Natural killer cell treated with Interleukin-12 subunit alpha and Interleukin-12 subunit beta and Interleukin-15 and Interleukin-18, amount 100 ng/mL, for 72 hours (primary cell): ENCODE data around the gene PKHD1. TPM values are rescaled to one million over a fixed set of nuclear protein-coding genes. Genes with fewer than 3 reads are reported as not detected.
"Not testable (repeated sequence)": the region's sequence is repeated elsewhere in the genome, so short reads cannot be mapped to it uniquely, and the experiment has no call there.

Source experiments
- ATAC-seq, 2 donors: fragments of 150-1000 bp; cut with Tn5 transposase in 1 of 2; sonication (Bioruptor Pico), chemical (Tn5 transposase) in 1 of 2; 2 replicates each; pipeline ENCODE4 v1.10.0; 2021
- DNase-seq: peaks from one replicate; pipeline ENCODE4 v3.0.0; 2022; ENCODE audit warnings: low spot score
- H3K27ac Mint-ChIP-seq, 2 donors: 1 replicate in 1 of 2; 2 replicates in 1 of 2; pipeline ENCODE4 v1.8.0; 2022; ENCODE audit warnings: mixed read lengths in 2 of 2, mild to moderate bottlenecking in 1 of 2, moderate library complexity in 1 of 2
- H3K27me3 Mint-ChIP-seq, 2 donors: 1 replicate in 1 of 2; 2 replicates in 1 of 2; pipeline ENCODE4 v1.8.0; 2022; ENCODE audit warnings: mixed read lengths in 2 of 2
- H3K36me3 Mint-ChIP-seq: one replicate; pipeline ENCODE4 v1.8.0; 2022; ENCODE audit warnings: mixed read lengths
- H3K4me1 Mint-ChIP-seq, 2 donors: 1 replicate in 1 of 2; 2 replicates in 1 of 2; pipeline ENCODE4 v1.8.0; 2022; ENCODE audit warnings: low read depth in 2 of 2, mixed read lengths in 2 of 2, mild to moderate bottlenecking in 1 of 2
- H3K4me3 Mint-ChIP-seq: one replicate; pipeline ENCODE4 v1.8.0; 2022; ENCODE audit warnings: mixed read lengths
- H3K9me3 Mint-ChIP-seq: 2 replicates; pipeline ENCODE4 v1.8.0; 2022; ENCODE audit warnings: mixed read lengths
- total RNA-seq, 2 donors: library from RNA; stranded (reverse); gene quantifications; one replicate each; pipeline ENCODE4 v1.2.3, GENCODE V29; 2022

The PKHD1 gene
- total RNA-seq, 2 donors from 2014 or later, result not detected

DNA sequence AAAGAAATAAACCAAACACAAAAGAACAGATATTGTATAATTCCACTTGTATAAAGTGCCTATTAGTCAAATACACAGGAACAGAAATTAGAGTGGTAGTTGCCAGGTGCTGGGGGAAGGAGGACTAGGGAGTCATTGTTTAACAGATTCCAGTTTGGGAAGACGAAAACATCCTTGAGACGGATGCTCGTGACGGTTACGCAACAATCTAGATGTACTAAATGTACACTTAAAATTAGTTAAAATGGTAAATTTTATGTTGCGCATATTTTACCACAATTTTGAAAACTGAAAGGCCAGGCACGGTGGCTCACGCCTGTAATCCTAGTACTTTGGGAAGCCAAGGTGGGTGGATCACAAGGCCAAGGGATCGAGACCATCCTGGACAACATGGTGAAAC, 111.0 kb downstream of the PKHD1 start:
- Mint-ChIP-seq H3K27me3 (peaks cover 5% of the 10 kb centered on the region in 2 donors), H3K9me3 (no peaks in the 10 kb centered on the region), H3K36me3 (no peaks in the 10 kb centered on the region), H3K27ac (no peak overlapping the region), H3K4me3 (no peak overlapping the region), H3K4me1 (no peaks in the 10 kb centered on the region)
- no peak for DNase-seq
- no peak for ATAC-seq

DNA sequence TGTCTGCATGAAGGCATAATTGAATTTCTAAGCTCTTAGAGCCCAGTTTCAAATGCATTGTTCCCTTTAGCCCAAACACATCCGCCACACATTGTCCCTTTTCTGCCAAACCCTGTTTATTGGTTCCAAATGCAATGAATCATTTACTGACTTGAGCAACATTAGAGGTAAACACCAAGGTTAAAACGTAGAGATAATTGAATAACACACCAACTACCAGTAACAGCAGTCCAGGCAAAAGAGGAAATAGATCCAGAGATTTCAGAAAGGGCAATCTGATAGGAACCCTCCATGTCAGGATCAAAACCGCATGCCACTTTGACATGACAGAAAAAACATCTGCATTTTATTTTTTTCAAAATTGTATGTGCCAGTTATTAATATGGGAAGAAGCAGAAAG, 114.8 kb downstream of the PKHD1 start:
- H3K27ac Mint-ChIP-seq, result no peak overlapping the region
- no peaks in the 10 kb centered on the region for H3K4me1 Mint-ChIP-seq
- no peak overlapping the region for H3K4me3 Mint-ChIP-seq
- DNase-seq (no peak), ATAC-seq (no peak)
- no peaks in the 10 kb centered on the region for H3K36me3 Mint-ChIP-seq
- no peaks in the 10 kb centered on the region for H3K9me3 Mint-ChIP-seq
- peaks cover 5 to 12% of the 10 kb centered on the region in 2 donors for H3K27me3 Mint-ChIP-seq

- H3K9me3 Mint-ChIP-seq, result no peaks in the 10 kb centered on the region
- no peak overlapping the region for H3K4me3 Mint-ChIP-seq
- no peaks in the 10 kb centered on the region for H3K4me1 Mint-ChIP-seq
- no peak for DNase-seq
- peaks cover 16 to 24% of the 10 kb centered on the region in 2 donors for H3K27me3 Mint-ChIP-seq
- no peak overlapping the region for H3K27ac Mint-ChIP-seq
- H3K36me3 Mint-ChIP-seq, result no peaks in the 10 kb centered on the region
- ATAC-seq, result no peak
Measured at GRCh38 chr6:51968265-51968664, 119.1 kb downstream of the PKHD1 start.

GRCh38 chr6:51965222-51965801, 122.1 kb downstream of the PKHD1 start:
- no peak overlapping the region for H3K27ac Mint-ChIP-seq
- H3K27me3 Mint-ChIP-seq, result peaks cover 13 to 36% of the 10 kb centered on the region in 2 donors
- H3K4me1 Mint-ChIP-seq, result no peaks in the 10 kb centered on the region
- no peak for ATAC-seq
- H3K4me3 Mint-ChIP-seq, result no peak overlapping the region
- DNase-seq, result no peak
- H3K36me3 Mint-ChIP-seq, result no peaks in the 10 kb centered on the region
- H3K9me3 Mint-ChIP-seq, result no peaks in the 10 kb centered on the region

GRCh38 chr6:51963980-51964379, 123.4 kb downstream of the PKHD1 start:
- no peak overlapping the region for H3K4me3 Mint-ChIP-seq
- ATAC-seq (no peak), DNase-seq (no peak)
- H3K36me3 Mint-ChIP-seq, result no peaks in the 10 kb centered on the region
- no peak overlapping the region for H3K27ac Mint-ChIP-seq
- H3K9me3 Mint-ChIP-seq, result no peaks in the 10 kb centered on the region
- H3K4me1 Mint-ChIP-seq, result no peaks in the 10 kb centered on the region
- peaks cover 15 to 32% of the 10 kb centered on the region in 2 donors for H3K27me3 Mint-ChIP-seq

GRCh38 chr6:51962354-51962753, 125.1 kb downstream of the PKHD1 start:
- Mint-ChIP-seq H3K27me3 (peaks cover 15 to 32% of the 10 kb centered on the region in 2 donors), H3K36me3 (no peaks in the 10 kb centered on the region), H3K27ac (no peak overlapping the region), H3K9me3 (no peaks in the 10 kb centered on the region), H3K4me1 (no peaks in the 10 kb centered on the region), H3K4me3 (no peak overlapping the region)
- ATAC-seq (no peak), DNase-seq (no peak)

DNA sequence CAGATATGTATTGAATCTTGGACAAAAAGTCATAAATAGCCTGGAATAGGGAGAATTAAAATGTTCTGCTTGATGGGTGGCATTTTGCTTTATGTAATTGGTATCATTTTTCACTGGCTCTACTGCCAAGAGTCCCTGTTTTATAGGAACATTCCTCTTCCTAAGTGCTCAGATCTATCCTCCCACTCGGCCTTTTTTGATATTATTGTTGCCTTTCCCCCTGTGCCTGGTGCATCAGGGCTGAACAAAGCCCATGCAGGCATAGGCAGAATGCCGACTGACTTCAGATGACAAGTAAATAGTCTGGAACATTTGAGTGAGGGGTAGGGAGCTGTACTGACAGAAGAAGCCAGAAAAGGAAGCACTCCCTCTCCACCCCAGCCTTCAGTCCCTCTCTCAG, 127.0 kb downstream of the PKHD1 start:
- H3K27me3 Mint-ChIP-seq, result peaks cover 10 to 24% of the 10 kb centered on the region in 2 donors
- H3K27ac Mint-ChIP-seq, result no peak overlapping the region
- DNase-seq (no peak), ATAC-seq (no peak)
- H3K4me3 Mint-ChIP-seq, result no peak overlapping the region
- H3K36me3 Mint-ChIP-seq, result no peaks in the 10 kb centered on the region
- no peaks in the 10 kb centered on the region for H3K4me1 Mint-ChIP-seq
- no peaks in the 10 kb centered on the region for H3K9me3 Mint-ChIP-seq

- ATAC-seq (no peak), DNase-seq (no peak)
- H3K27me3 Mint-ChIP-seq, result peaks cover 10 to 24% of the 10 kb centered on the region in 2 donors
- H3K4me1 Mint-ChIP-seq, result no peaks in the 10 kb centered on the region
- H3K9me3 Mint-ChIP-seq, result no peaks in the 10 kb centered on the region
- H3K36me3 Mint-ChIP-seq, result no peaks in the 10 kb centered on the region
- H3K4me3 Mint-ChIP-seq, result no peak overlapping the region
- no peak overlapping the region for H3K27ac Mint-ChIP-seq
Measured at GRCh38 chr6:51959744-51960383, 127.5 kb downstream of the PKHD1 start.

DNA sequence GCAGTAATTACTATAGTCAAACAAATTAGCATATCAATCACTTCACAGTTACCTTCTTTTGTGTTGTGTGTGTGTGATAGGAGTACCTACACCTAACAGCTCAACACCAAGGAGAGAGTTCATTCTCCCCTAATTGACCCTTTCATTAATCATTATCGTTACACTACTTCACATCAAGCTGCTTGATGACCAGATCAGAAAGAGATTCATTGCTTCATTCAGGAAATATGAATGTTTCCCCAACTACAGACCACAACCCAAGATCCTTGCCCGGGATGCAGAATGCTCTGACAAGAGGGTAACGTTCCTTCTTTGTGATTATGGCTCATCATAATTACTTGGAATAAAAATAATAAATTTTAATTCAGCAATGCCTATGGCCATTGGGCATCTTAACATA, 132.7 kb downstream of the PKHD1 start:
- H3K4me3 Mint-ChIP-seq, result no peak overlapping the region
- no peaks in the 10 kb centered on the region for H3K9me3 Mint-ChIP-seq
- no peaks in the 10 kb centered on the region for H3K36me3 Mint-ChIP-seq
- peaks cover 0 to 6% of the 10 kb centered on the region in 2 donors for H3K27me3 Mint-ChIP-seq
- H3K27ac Mint-ChIP-seq, result no peak overlapping the region
- DNase-seq (no peak), ATAC-seq (no peak)
- H3K4me1 Mint-ChIP-seq, result no peaks in the 10 kb centered on the region

DNA sequence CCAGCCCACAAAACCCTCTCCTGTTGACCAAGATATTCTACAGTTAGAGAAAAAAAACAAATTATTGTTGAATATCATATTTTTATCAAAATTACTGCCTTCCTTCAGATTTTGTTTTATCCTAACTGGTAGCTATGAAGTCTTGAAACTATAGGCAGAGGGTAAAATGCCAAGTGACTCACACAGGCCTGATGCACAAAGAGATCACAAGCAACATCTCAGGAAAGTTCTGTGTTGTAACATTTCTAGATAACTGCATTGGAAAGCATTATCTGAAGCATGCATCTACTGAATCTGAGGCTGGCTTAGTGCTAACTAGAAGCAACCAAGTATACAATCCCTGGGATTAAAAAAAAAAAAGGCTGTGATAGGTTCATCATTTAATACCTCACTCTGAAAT, 134.2 kb downstream of the PKHD1 start:
- Mint-ChIP-seq H3K4me1 (no peaks in the 10 kb centered on the region), H3K27me3 (peaks cover 0 to 6% of the 10 kb centered on the region in 2 donors), H3K9me3 (no peaks in the 10 kb centered on the region), H3K36me3 (no peaks in the 10 kb centered on the region), H3K27ac (no peak overlapping the region), H3K4me3 (no peak overlapping the region)
- ATAC-seq (no peak), DNase-seq (no peak)

- no peak for ATAC-seq
- H3K36me3 Mint-ChIP-seq, result no peaks in the 10 kb centered on the region
- no peaks in the 10 kb centered on the region for H3K9me3 Mint-ChIP-seq
Measured at GRCh38 chr6:51951924-51952323, 135.5 kb downstream of the PKHD1 start.

DNA sequence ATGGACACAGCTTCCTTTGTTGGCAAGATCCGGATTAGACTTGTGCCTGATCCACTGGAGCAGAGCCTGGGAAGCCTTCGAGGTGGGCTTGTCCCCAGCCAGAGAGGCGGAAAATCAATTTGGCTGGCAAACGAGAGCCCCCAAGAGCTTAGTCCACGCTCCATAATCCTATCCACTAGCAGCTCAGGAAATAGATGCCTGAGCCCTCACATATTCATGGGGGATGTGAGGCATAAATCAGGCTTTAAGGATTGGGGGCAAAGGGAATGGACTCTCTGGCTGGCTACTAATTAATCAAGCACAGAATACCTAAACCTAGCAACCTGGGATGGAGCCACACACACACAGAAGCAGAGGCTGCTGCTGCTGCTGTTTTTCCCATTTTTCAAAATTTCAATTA, 137.9 kb downstream of the PKHD1 start:
- H3K27me3 Mint-ChIP-seq, result peaks cover 0 to under 1% of the 10 kb centered on the region in 2 donors
- no peaks in the 10 kb centered on the region for H3K4me1 Mint-ChIP-seq
- no peak for ATAC-seq
- H3K36me3 Mint-ChIP-seq, result no peaks in the 10 kb centered on the region
- H3K27ac Mint-ChIP-seq, result no peak overlapping the region
- no peak overlapping the region for H3K4me3 Mint-ChIP-seq
- DNase-seq, result no peak
- no peaks in the 10 kb centered on the region for H3K9me3 Mint-ChIP-seq

More at GRCh38 chr6:51951924-51952323, 135.5 kb downstream of the PKHD1 start:
- H3K4me3 Mint-ChIP-seq, result no peak overlapping the region
- no peak overlapping the region for H3K27ac Mint-ChIP-seq
- no peaks in the 10 kb centered on the region for H3K4me1 Mint-ChIP-seq
- DNase-seq, result no peak
- H3K27me3 Mint-ChIP-seq, result peaks cover 0 to 6% of the 10 kb centered on the region in 2 donors

DNA sequence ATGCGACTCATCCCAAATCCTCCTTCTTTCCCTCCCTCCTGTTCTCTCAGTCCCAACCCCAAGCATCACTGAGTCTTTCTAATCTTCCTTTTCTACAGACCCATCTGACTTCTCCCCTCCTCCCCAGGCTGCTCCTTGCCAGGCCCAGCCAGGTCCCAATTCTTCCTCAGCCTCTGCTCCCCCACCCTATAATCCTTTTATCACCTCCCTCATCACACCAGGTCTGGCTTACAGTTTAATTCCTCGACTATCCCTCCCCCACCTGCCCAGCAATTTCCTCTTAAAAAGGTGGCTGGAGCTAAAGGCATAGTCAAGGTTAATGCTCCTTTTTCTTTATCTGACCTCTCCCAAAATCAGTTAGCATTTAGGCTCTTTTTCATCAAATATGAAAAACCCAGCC, 147.7 kb downstream of the PKHD1 start:
- not testable (repeated sequence) for H3K36me3 Mint-ChIP-seq, DNase-seq, H3K9me3 Mint-ChIP-seq, H3K27ac Mint-ChIP-seq, H3K4me3 Mint-ChIP-seq, ATAC-seq, H3K4me1 Mint-ChIP-seq
- H3K27me3 Mint-ChIP-seq, result peaks cover 7 to 27% of the 10 kb centered on the region in 2 donors

GRCh38 chr6:51936531-51937290, 150.7 kb downstream of the PKHD1 start:
- H3K36me3 Mint-ChIP-seq, result no peaks in the 10 kb centered on the region
- H3K27me3 Mint-ChIP-seq, result peaks cover 4 to 15% of the 10 kb centered on the region in 2 donors
- no peak overlapping the region for H3K27ac Mint-ChIP-seq
- H3K4me3 Mint-ChIP-seq, result no peak overlapping the region
- DNase-seq, result no peak
- ATAC-seq, result no peak
- H3K9me3 Mint-ChIP-seq, result peaks cover under 1% of the 10 kb centered on the region
- no peaks in the 10 kb centered on the region for H3K4me1 Mint-ChIP-seq
